MG63 (cell line): Measurements from ENCODE around the gene PTPRN2. TPM values are rescaled to one million over a fixed set of nuclear protein-coding genes. Genes with fewer than 3 reads are reported as not detected.

Experiments used
- DNase-seq: peaks from one replicate; pipeline ENCODE4 v3.0.0-alpha.2; 2020
- H3K27me3 ChIP-seq: fragments of 250-450 bp; sonication (Bioruptor Pico); 2 replicates; pipeline ENCODE4 v1.5.1; 2020; ENCODE audit warnings: mild to moderate bottlenecking, moderate library complexity
- H3K36me3 ChIP-seq: fragments of 250-450 bp; sonication (Bioruptor Pico); 2 replicates; pipeline ENCODE4 v1.5.1; 2020; ENCODE audit warnings: mild to moderate bottlenecking, moderate library complexity
- H3K4me3 ChIP-seq: fragments of 250-450 bp; sonication (Bioruptor Pico); 2 replicates; pipeline ENCODE4 v1.5.1; 2020; ENCODE audit warnings: mild to moderate bottlenecking, moderate library complexity
- H3K9me3 ChIP-seq: fragments of 250-450 bp; sonication (Bioruptor Pico); 2 replicates; pipeline ENCODE4 v1.5.1; 2020; ENCODE audit warnings: mild to moderate bottlenecking, moderate library complexity
- total RNA-seq: library from RNA; depleted of rRNA; stranded (reverse); fragments of >200 nt; shearing (Covaris generic); gene quantifications from 2 replicates; pipeline ENCODE4 v1.2.3, GENCODE V29; 2014; ENCODE audit warnings: low replicate concordance

The PTPRN2 gene
- total RNA-seq, 1 experiment from 2014 or later: 0.16 TPM

GRCh38 chr7:158096582-158096981 is 491.0 kb downstream of the PTPRN2 start:
- DNase-seq: no peak
- Histone ChIP-seq H3K27me3 (no peaks in the 10 kb centered on the region), H3K9me3 (no peaks in the 10 kb centered on the region), H3K36me3 (no peaks in the 10 kb centered on the region), H3K4me3 (no peak overlapping the region)

- no peak overlapping the region for H3K4me3 ChIP-seq
- no peaks in the 10 kb centered on the region for H3K9me3 ChIP-seq
- no peaks in the 10 kb centered on the region for H3K36me3 ChIP-seq
- no peak for DNase-seq
- H3K27me3 ChIP-seq: no peaks in the 10 kb centered on the region
Measured at GRCh38 chr7:158094671-158095226, 492.9 kb downstream of the PTPRN2 start.

- no peak overlapping the region for H3K4me3 ChIP-seq
- no peaks in the 10 kb centered on the region for H3K9me3 ChIP-seq
- no peak for DNase-seq
- H3K36me3 ChIP-seq: no peaks in the 10 kb centered on the region
- no peaks in the 10 kb centered on the region for H3K27me3 ChIP-seq
Measured at GRCh38 chr7:158094046-158094445, 493.6 kb downstream of the PTPRN2 start.

GRCh38 chr7:158093156-158093796 is 494.3 kb downstream of the PTPRN2 start:
- no peaks in the 10 kb centered on the region for H3K27me3 ChIP-seq
- DNase-seq: no peak
- H3K9me3 ChIP-seq: no peaks in the 10 kb centered on the region
- H3K4me3 ChIP-seq: no peak overlapping the region
- no peaks in the 10 kb centered on the region for H3K36me3 ChIP-seq

- no peaks in the 10 kb centered on the region for H3K9me3 ChIP-seq
- DNase-seq: no peak
- H3K36me3 ChIP-seq: no peaks in the 10 kb centered on the region
- no peaks in the 10 kb centered on the region for H3K27me3 ChIP-seq
- H3K4me3 ChIP-seq: no peak overlapping the region
Measured at GRCh38 chr7:158087196-158087595, 500.4 kb downstream of the PTPRN2 start.

GRCh38 chr7:158085741-158086695 is 501.6 kb downstream of the PTPRN2 start:
- Histone ChIP-seq H3K27me3 (no peaks in the 10 kb centered on the region), H3K4me3 (no peak overlapping the region), H3K36me3 (no peaks in the 10 kb centered on the region), H3K9me3 (no peaks in the 10 kb centered on the region)
- DNase-seq: no peak

- Histone ChIP-seq H3K27me3 (no peaks in the 10 kb centered on the region), H3K4me3 (no peak overlapping the region), H3K9me3 (no peaks in the 10 kb centered on the region), H3K36me3 (no peaks in the 10 kb centered on the region)
- DNase-seq: no peak
Measured at GRCh38 chr7:158084555-158084954, 503.1 kb downstream of the PTPRN2 start.

- Histone ChIP-seq H3K4me3 (no peak overlapping the region), H3K9me3 (no peaks in the 10 kb centered on the region), H3K36me3 (no peaks in the 10 kb centered on the region), H3K27me3 (no peaks in the 10 kb centered on the region)
- no peak for DNase-seq
Measured at GRCh38 chr7:158083526-158084310, 503.9 kb downstream of the PTPRN2 start.

- no peaks in the 10 kb centered on the region for H3K36me3 ChIP-seq
- no peak overlapping the region for H3K4me3 ChIP-seq
- no peaks in the 10 kb centered on the region for H3K27me3 ChIP-seq
- DNase-seq: no peak
- H3K9me3 ChIP-seq: no peaks in the 10 kb centered on the region
Measured at GRCh38 chr7:158082761-158083160, 504.9 kb downstream of the PTPRN2 start.

- no peak for DNase-seq
- H3K27me3 ChIP-seq: no peaks in the 10 kb centered on the region
- H3K36me3 ChIP-seq: no peaks in the 10 kb centered on the region
- no peaks in the 10 kb centered on the region for H3K9me3 ChIP-seq
- H3K4me3 ChIP-seq: no peak overlapping the region
Measured at GRCh38 chr7:158080899-158081445, 506.7 kb downstream of the PTPRN2 start.

- Histone ChIP-seq H3K36me3 (no peaks in the 10 kb centered on the region), H3K4me3 (no peak overlapping the region), H3K27me3 (no peaks in the 10 kb centered on the region), H3K9me3 (no peaks in the 10 kb centered on the region)
- DNase-seq: no peak
Measured at GRCh38 chr7:158077934-158078910, 509.4 kb downstream of the PTPRN2 start.

GRCh38 chr7:158077151-158077840 is 510.3 kb downstream of the PTPRN2 start:
- Histone ChIP-seq H3K9me3 (no peaks in the 10 kb centered on the region), H3K27me3 (no peaks in the 10 kb centered on the region), H3K36me3 (no peaks in the 10 kb centered on the region), H3K4me3 (no peak overlapping the region)
- no peak for DNase-seq

GRCh38 chr7:158076656-158077055 is 511.0 kb downstream of the PTPRN2 start:
- H3K4me3 ChIP-seq: no peak overlapping the region
- no peak for DNase-seq
- no peaks in the 10 kb centered on the region for H3K9me3 ChIP-seq
- H3K27me3 ChIP-seq: no peaks in the 10 kb centered on the region
- H3K36me3 ChIP-seq: no peaks in the 10 kb centered on the region

- H3K27me3 ChIP-seq: no peaks in the 10 kb centered on the region
- no peak overlapping the region for H3K4me3 ChIP-seq
- H3K36me3 ChIP-seq: no peaks in the 10 kb centered on the region
- no peaks in the 10 kb centered on the region for H3K9me3 ChIP-seq
- DNase-seq: no peak
Measured at GRCh38 chr7:158076215-158076614, 511.4 kb downstream of the PTPRN2 start.

- no peak overlapping the region for H3K4me3 ChIP-seq
- no peaks in the 10 kb centered on the region for H3K9me3 ChIP-seq
- no peak for DNase-seq
- H3K36me3 ChIP-seq: no peaks in the 10 kb centered on the region
- H3K27me3 ChIP-seq: no peaks in the 10 kb centered on the region
Measured at GRCh38 chr7:158075633-158076001, 512.0 kb downstream of the PTPRN2 start.
